HL-60/S4 treated with phorbol 12-myristate 13-acetate at 8.2 ng/mL for 4 days and 3 days (cell line): ENCODE results near the gene DGKD.
"Not testable (repeated sequence)": the region's sequence is repeated elsewhere in the genome, so short reads cannot be mapped to it uniquely, and the experiment has no call there.

Source experiments
- in situ Hi-C: fragments of 300-500 bp; cut with MboI; formaldehyde crosslinking; loops from 2 replicates; pipeline ENCODE4 v1.15.0; 2022; ENCODE audit warnings: low sequenced_read_pairs

DGKD gene

GRCh38 chr2:233385489-233386044, 31.3 kb downstream of the DGKD start:
- in situ Hi-C loops, result no loop called here

DNA sequence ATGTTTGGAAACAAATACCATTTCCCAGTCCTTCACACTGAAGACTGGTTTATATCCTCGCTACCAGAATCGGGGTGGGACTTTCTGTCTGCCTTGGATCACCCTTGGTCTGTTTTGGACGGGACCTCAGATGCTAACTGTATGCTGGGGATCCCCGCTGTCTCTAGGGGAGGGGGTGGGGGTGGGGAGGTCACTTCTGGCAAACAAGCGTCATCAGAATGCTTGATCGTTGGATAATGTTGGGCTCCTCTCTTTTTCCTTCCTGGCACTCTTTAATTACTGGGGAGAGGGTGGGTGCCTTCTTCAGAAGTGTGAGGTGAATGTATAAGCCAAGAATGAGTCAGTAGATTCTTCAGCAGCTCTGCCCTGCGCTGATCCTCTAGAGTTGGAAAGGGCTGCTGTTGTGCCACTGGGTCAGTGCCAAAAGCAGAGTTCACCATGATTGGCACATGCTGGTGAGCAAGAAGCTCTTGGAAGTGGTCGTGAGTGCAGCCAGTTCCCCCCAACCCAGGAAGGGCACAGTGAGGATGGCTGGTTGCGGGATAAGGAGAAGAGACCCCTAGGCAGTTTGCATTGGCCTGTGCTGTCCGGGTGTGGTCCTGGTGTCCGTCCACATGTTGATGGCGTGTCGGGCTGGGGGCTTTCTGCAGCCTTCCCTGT, 32.2 kb downstream of the DGKD start:
- in situ Hi-C loops, result no loop called here

DNA sequence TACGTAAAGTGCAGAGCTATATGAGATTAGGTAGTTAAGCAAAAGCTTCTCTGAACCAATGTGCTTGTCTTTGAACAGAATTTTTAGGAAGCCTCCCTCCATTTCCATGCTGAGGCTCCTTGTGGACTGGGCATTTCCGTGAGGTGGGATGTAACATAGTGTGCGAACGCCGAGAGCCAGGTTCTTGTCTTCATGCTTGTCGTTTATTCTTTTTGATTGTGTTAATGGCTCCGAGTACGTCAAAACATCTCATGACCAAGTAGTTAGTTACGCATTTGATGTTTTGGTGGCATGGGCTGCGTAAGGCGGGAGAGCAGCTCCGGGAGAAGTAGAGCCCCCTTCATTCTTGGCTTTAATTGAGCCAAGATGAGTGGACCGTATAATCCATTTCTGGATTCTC, 32.9 kb downstream of the DGKD start:
- in situ Hi-C loops, result no loop called here

GRCh38 chr2:233387667-233388528, 33.6 kb downstream of the DGKD start:
- in situ Hi-C loops, result no loop called here

- in situ Hi-C loops, result no loop called here
Measured at GRCh38 chr2:233389601-233390125, 35.4 kb downstream of the DGKD start.

GRCh38 chr2:233395687-233396086, 41.4 kb downstream of the DGKD start:
- in situ Hi-C loops, result no loop called here

DNA sequence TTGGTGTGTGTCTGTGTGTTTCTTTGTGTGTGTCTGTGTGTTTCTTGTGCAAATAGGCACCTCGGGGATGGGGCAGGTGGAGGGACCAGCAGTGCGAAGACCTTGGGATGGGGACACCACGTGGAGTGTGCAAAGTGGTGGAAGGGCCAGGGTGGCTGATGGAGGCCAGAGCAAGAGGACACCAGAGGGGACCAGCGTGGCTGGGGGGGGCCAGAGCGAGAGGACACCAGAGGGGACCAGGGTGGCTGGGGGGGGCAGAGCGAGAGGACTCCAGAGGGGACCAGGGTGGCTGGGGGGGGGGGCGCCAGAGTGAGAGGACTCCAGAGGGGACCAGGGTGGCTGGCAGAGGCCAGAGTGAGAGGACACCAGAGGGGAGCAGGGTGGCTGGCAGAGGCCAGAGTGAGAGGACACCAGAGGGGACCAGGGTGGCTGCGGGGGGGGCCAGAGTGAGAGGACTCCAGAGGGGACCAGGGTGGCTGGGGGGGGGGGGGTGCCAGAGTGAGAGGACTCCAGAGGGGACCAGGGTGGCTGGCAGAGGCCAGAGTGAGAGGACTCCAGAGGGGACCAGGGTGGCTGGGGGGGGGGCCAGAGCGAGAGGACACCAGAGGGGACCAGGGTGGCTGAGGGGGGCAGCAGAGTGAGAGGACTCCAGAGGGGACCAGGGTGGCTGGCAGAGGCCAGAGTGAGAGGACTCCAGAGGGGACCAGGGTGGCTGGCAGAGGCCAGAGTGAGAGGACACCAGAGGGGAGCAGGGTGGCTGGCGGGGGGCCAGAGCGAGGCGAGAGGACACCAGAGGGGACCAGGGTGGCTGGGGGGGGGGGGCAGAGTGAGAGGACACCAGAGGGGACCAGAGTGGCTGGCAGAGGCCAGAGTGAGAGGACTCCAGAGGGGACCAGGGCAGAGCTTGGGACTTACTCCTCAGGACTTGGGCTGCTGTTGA, 42.7 kb downstream of the DGKD start:
- in situ Hi-C loops, result not testable (repeated sequence)

DNA sequence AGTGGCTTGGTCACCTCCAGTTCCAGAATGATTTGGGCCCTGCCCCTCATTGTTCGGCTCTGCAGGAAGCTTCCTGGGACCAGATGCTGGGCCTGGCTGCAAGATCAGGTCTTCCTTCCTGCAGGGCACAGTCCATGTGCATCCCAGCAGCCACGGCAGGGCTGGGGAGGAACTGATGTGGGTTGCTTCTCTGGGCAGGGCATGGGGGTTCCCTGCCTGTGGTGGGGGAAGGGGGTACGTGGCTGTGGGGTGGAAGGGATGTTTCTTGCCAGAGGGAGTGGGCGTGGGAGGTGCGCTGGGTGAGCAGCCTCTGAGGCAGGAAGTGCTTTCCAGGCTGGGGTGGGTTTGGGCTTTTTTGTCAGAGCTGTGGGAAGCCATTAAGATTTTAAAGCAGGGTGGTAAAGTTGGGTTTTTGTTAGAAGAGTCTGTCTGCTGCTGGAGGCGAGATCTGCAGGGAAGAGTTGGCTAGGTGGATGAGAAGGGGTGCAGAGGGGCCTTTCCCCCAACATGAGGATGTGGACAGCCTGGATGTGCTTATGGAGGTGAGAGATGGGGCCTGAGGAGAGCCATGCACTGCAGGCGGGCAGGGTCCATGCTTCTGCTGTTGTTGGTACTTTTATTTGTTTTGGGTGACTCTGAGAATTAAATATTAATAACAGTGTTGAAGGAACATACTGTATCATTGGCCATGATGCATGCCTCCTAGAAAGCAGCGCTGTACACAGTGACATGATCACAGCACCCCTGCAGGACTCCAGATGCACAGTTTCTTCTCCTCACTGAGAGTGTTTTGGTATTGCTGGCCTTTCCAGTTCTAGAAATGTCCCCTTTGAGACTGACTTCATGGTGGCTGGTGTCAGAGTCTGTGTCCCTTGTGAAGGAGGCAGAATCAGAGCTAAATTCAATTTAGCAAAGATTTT, 45.3 kb downstream of the DGKD start:
- in situ Hi-C loops, result no loop called here

DNA sequence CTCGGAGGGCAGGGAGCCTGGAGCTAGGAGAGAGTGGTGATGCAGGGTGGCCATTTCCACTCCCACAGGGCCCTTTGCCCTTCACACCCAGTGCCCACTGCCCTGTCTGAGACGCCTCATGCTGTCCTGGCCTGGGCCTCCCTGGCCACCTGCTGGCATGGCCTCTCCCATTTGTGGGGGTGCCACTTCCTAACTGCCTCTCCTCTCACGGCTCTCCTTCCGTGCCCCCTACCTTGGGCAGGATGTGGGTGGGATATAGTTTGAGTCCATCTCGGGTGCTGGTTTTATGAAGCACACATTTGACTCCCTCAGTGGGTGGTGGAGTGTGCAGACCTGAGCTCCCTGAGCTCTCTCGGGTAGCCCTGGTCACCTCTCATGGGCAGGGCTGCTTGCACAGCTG, 46.0 kb downstream of the DGKD start:
- in situ Hi-C loops, result no loop called here

- in situ Hi-C loops, result no loop called here
Measured at GRCh38 chr2:233400961-233401360, 46.7 kb downstream of the DGKD start.

GRCh38 chr2:233402346-233402745, 48.1 kb downstream of the DGKD start:
- in situ Hi-C loops, result no loop called here

DNA sequence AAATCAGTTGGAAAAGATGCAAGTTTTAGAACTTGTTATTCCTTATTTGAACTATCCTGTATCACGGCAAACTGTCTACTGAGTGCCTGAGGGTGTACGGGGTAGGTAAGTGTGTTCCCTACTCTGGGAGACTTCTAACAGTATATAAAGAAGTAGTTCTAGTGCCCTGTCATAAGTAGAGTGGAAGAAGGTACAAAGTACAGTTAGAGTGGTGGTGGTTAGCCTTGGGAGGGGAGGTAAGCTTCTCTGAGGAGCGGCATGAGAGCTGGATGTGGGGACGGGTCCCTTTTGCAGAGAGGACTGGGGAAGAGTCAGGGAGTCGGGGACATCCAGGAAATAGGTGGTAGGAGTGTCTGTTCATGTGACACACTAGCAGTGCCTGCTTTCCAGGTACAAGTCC, 48.5 kb downstream of the DGKD start:
- in situ Hi-C loops, result no loop called here

- in situ Hi-C loops, result no loop called here
Measured at GRCh38 chr2:233404222-233404621, 49.9 kb downstream of the DGKD start.

DNA sequence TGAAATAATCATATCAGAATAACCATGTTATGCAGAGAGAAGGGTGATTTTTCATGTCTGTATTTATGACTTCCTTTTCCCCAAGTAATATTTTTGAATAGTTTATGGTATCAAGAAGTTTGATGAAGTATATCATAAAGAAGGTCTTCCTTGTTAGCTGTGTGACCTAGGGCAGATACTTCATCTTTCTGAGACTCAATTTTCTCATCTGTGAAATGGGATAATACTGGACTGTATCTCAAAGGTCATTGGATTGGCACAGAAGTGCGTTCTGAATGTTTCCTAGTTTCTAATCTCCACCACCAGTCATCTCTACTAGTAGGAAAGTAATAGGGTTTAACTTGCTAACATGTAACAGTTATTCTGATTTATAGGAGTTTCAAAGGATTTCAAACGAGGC, 52.6 kb downstream of the DGKD start:
- in situ Hi-C loops, result no loop called here

- in situ Hi-C loops, result no loop called here
Measured at GRCh38 chr2:233407771-233408181, 53.5 kb downstream of the DGKD start.

DNA sequence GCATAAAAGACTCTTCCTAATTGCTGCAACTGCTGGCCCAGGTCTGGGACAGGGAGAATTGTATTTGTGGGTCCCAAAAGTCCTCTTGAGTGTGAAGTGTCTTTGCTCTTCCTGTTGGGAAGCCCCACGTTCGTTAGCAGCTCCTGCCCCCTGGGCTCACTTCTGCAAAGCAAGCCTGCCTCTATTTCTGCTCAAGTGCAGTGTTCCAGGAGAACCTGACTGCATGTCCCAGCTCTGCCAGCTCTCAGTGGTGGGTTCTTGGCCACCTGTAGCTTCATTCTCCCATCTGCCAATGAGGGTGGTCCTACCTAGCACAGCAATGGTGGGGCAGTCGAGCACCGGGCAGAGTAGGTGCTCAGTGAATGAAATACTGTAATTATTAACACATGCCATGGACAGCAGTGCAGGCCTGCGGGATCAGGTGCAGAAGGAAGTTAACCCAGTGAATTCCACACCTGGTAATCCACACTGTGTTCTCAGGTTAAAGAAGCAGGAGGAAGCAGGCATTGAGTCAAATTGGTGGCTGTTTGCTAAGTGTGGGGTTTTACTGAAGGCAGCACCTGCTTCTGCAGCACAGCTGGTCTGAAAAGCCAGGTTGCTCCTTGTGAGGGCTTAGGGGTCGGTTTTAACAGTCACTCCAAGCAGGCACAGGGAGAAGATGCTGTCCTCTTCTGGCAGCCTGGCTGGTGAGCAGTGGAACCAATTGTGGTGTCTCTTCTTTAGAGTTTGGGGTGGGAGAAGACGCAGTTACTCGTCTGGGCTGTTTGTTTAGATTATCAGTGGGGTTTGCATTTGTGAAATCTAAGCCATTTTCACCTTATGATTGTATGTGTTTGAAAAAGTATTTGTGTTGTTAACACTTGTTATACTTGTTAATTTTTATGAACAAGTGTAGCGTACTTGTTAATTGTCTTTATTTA, 54.3 kb downstream of the DGKD start:
- in situ Hi-C loops, result no loop called here

DNA sequence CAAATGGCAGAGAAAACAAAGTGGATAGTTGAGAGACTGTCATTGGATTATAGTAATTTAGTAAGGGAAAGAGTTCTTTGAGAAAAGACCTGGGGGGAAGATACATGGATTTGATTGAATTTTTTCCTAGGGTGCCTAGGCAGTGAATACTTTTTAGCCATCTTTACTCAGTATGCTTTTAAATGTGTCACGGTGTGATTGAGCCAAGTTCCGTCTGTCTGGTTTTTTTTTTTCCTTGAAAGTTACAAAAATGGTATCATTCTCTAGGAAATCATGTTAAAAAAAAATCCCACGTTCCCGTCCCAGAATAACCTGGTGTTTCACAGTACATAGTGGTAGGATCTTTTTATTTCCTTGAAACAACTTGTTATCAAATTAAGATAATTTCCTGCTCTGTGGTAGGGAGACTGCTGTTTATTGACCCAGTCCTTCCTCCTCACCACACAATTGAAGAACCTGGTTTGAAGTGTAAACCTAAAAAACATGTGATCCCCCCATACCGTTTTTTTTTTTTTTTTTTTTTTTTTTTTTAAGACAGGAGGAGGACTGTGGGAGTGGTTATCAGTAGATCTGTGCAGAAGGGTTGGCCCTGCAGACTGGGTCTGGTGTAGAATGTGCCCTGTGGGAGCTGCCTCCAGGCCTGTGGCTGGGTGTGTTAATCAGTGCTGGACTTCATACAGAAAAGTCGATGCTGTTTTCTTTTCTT, 55.1 kb downstream of the DGKD start:
- in situ Hi-C loops, result no loop called here

GRCh38 chr2:233410196-233410760, 56.0 kb downstream of the DGKD start:
- in situ Hi-C loops, result no loop called here
